SK-N-SH (cell line): ENCODE results near the gene FRMD4B. TPM values are rescaled to one million over a fixed set of nuclear protein-coding genes. Genes with fewer than 3 reads are reported as not detected.
A peak's percentile ranks its signal among the peaks of the same experiment; 100 is the strongest.

Source experiments
- CTCF ChIA-PET: fragments of 300-600, 350-600 bp; formaldehyde crosslinking; extraction: SDS; loops from one replicate; lab custom pipeline; 2021; lab: Yijun Ruan, JAX
- POLR2A ChIA-PET: fragments of 350-600 bp; sonication (Branson Sonifier 250); formaldehyde crosslinking; extraction: SDS; loops from one replicate; lab custom pipeline; 2020; ENCODE audit warnings: antibody characterized with exemption, inconsistent platforms; lab: Yijun Ruan, JAX
- DNase-seq: peaks from one replicate; pipeline ENCODE4 v3.0.0; 2012
- H2AFZ ChIP-seq: fragments of 200-600 bp; sonication (generic); 2 replicates; pipeline ENCODE4 v1.8.1; 2016; ENCODE audit warnings: antibody characterized with exemption, mild to moderate bottlenecking, low read depth
- H3F3A ChIP-seq: fragments of 200-600 bp; sonication (generic); replicated peaks from 2 replicates; pipeline ENCODE3; 2016; ENCODE audit warnings: antibody characterized with exemption, mild to moderate bottlenecking; ENCODE audit not compliant: insufficient read depth
- H3K27ac ChIP-seq, 2 experiments: fragments of 200-500 bp in 1 of 2; fragments of 200-600 bp in 1 of 2; sonication (Bioruptor generic) in 1 of 2; sonication (generic), shearing (Covaris generic) in 1 of 2; 2 replicates each; pipeline versions ENCODE4 v1.5.1 to v1.6.1; 2014 to 2016; ENCODE audit warnings: low read depth in 2 of 2, inconsistent platforms in 1 of 2, low read length in 1 of 2, mild to moderate bottlenecking in 1 of 2, mixed read lengths in 1 of 2
- H3K27me3 ChIP-seq: fragments of 200-600 bp; sonication (generic), shearing (Covaris generic); 2 replicates; pipeline ENCODE4 v1.6.1; 2016; ENCODE audit warnings: mixed run types; ENCODE audit not compliant: insufficient read depth
- H3K36me3 ChIP-seq, 2 experiments: fragments of 200-500 bp in 1 of 2; fragments of 200-600 bp in 1 of 2; sonication (Bioruptor generic) in 1 of 2; sonication (generic) in 1 of 2; replicated peaks in 1 of 2; 2 replicates each; pipeline versions ENCODE3 to v1.5.1; 2014 to 2016; ENCODE audit warnings: low read length in 1 of 2, mild to moderate bottlenecking in 1 of 2; ENCODE audit not compliant: insufficient read depth in 2 of 2, control insufficient read depth in 1 of 2
- H3K4me1 ChIP-seq, 2 experiments: fragments of 200-500 bp in 1 of 2; fragments of 200-600 bp in 1 of 2; sonication (Bioruptor generic) in 1 of 2; sonication (generic), shearing (Covaris generic) in 1 of 2; 2 replicates each; pipeline versions ENCODE4 v1.5.1 to v1.6.1; 2014 to 2016; ENCODE audit warnings: low read depth in 1 of 2, low read length in 1 of 2, mixed run types in 1 of 2; ENCODE audit not compliant: insufficient read depth in 2 of 2, control insufficient read depth in 1 of 2
- H3K4me2 ChIP-seq: fragments of 200-600 bp; sonication (generic), shearing (Covaris generic); 2 replicates; pipeline ENCODE4 v1.6.1; 2017; ENCODE audit warnings: mixed run types
- H3K4me3 ChIP-seq, 2 experiments: fragments of 200-500 bp in 1 of 2; fragments of 200-600 bp in 1 of 2; sonication (Bioruptor generic) in 1 of 2; sonication (generic), shearing (Covaris generic) in 1 of 2; 2 replicates each; pipeline versions ENCODE4 v1.5.1 to v1.8.1; 2014 to 2016; ENCODE audit warnings: low read depth in 2 of 2, inconsistent platforms in 1 of 2, low read length in 1 of 2, mild to moderate bottlenecking in 1 of 2, mixed read lengths in 1 of 2, moderate library complexity in 1 of 2
- H3K79me2 ChIP-seq: fragments of 200-600 bp; sonication (generic); 2 replicates; pipeline ENCODE4 v1.8.1; 2017; ENCODE audit warnings: mild to moderate bottlenecking; ENCODE audit not compliant: insufficient read depth
- H3K9ac ChIP-seq: fragments of 200-600 bp; sonication (generic); 2 replicates; pipeline ENCODE4 v1.6.1; 2017; ENCODE audit warnings: mixed run types
- H3K9me2 ChIP-seq: fragments of 200-600 bp; sonication (generic); 2 replicates; pipeline ENCODE4 v1.6.1; 2017; ENCODE audit warnings: mixed run types
- H3K9me3 ChIP-seq: fragments of 200-600 bp; sonication (generic); 2 replicates; pipeline ENCODE4 v1.6.1; 2017; ENCODE audit warnings: mixed run types, mild to moderate bottlenecking, moderate library complexity
- H4K20me1 ChIP-seq: fragments of 200-600 bp; sonication (generic); 2 replicates; pipeline ENCODE4 v1.6.1; 2017; ENCODE audit warnings: mild to moderate bottlenecking, mixed run types; ENCODE audit not compliant: insufficient read depth
- CHD2 ChIP-seq: fragments of 150-350 bp; IDR thresholded peaks from 2 replicates; pipeline ENCODE4 v1.6.1; 2018; ENCODE audit warnings: low read length; ENCODE audit not compliant: partially characterized antibody
- FOXM1 ChIP-seq: IDR thresholded peaks from 2 replicates; pipeline ENCODE4 v1.4.0; 2012; ENCODE audit warnings: low read depth, mild to moderate bottlenecking
- GABPA ChIP-seq: IDR thresholded peaks from 2 replicates; pipeline ENCODE4 v1.4.0; 2012; ENCODE audit warnings: low read depth, mild to moderate bottlenecking
- GATA2 ChIP-seq: sonication (generic); formaldehyde crosslinking; IDR thresholded peaks from 2 replicates; pipeline ENCODE4 v1.5.0; 2020; ENCODE audit warnings: mild to moderate bottlenecking, missing genetic modification reagents
- PBX3 ChIP-seq: IDR thresholded peaks from 2 replicates; pipeline ENCODE4; 2012
- REST ChIP-seq: IDR thresholded peaks from 2 replicates; pipeline ENCODE4 v1.6.1; 2012; ENCODE audit warnings: mild to moderate bottlenecking, low read depth, low read length, moderate library complexity
- RFX5 ChIP-seq: IDR thresholded peaks from 2 replicates; pipeline ENCODE4 v1.6.1; 2012; ENCODE audit warnings: mild to moderate bottlenecking, improper control_type of control experiment, low read length
- RXRA ChIP-seq: IDR thresholded peaks from 2 replicates; pipeline ENCODE4 v1.4.0; 2012; ENCODE audit warnings: low read depth, mild to moderate bottlenecking, borderline replicate concordance
- SIN3A ChIP-seq: IDR thresholded peaks from 2 replicates; pipeline ENCODE4 v1.6.1; 2012; ENCODE audit warnings: low read depth, mild to moderate bottlenecking, low read length, moderate library complexity, borderline replicate concordance
- SMC3 ChIP-seq: IDR thresholded peaks from 2 replicates; pipeline ENCODE4 v1.6.1; 2012; ENCODE audit warnings: low read depth, low read length, improper control_type of control experiment
- TEAD4 ChIP-seq: IDR thresholded peaks from 2 replicates; pipeline ENCODE4 v1.4.0; 2012; ENCODE audit warnings: mild to moderate bottlenecking, borderline replicate concordance; ENCODE audit not compliant: insufficient read depth
- USF1 ChIP-seq: IDR thresholded peaks from 2 replicates; pipeline ENCODE4 v1.4.0; 2012; ENCODE audit warnings: low read depth, borderline replicate concordance
- USF2 ChIP-seq: fragments of 150-350 bp; IDR thresholded peaks from 2 replicates; pipeline ENCODE4 v1.6.1; 2017; ENCODE audit warnings: antibody characterized with exemption, low read length, low read depth, borderline replicate concordance
- YY1 ChIP-seq: IDR thresholded peaks from 2 replicates; pipeline ENCODE4 v1.4.0; 2012; ENCODE audit warnings: low read depth, mild to moderate bottlenecking
- WGBS: methylation state at CpG from one replicate; pipeline ENCODE4 v1.1.6; 2017; ENCODE audit warnings: low lambda C conversion rate; 5-methylcytosine and 5-hydroxymethylcytosine counted together
- polyA plus RNA-seq, 3 experiments: library from polyadenylated mRNA; depleted of rRNA; stranded (reverse); fragments of >200 nt; gene quantifications; 2 replicates each; pipeline ENCODE4 v1.2.3, GENCODE V29; 2012

FRMD4B gene
- polyA plus RNA-seq, 1 of the 3 experiments (the other 2 are of a cell fraction), result 0.53 TPM

- no peak for TF ChIP-seq REST
- TF ChIP-seq RFX5, result no peak
- TF ChIP-seq, all 33 proteins: peak for 0
Observed at GRCh38 chr3:69389520-69390248, 3.8 kb upstream of the FRMD4B start (continued).

GRCh38 chr3:69388241-69388640 lies 2.4 kb upstream of the FRMD4B start:
- CTCF ChIA-PET, result interaction anchor here (0.9 to 1.4 kb wide), 3 partner anchors 18 to 59 kb away, joined by 3 to 4 read pairs (median 3); no protein-coding TSS in a partner anchor
- no peak overlapping the region for H3K9ac ChIP-seq
- no peaks in the 10 kb centered on the region for H3K9me3 ChIP-seq
- TF ChIP-seq PBX3, result no peak
- TF ChIP-seq TEAD4, result no peak
- TF ChIP-seq GATA2 (CRISPR knock-in tag), result no peak
- TF ChIP-seq SMC3, result no peak
- no peak for TF ChIP-seq FOXM1
- TF ChIP-seq CHD2, result no peak
- TF ChIP-seq RFX5, result no peak
- TF ChIP-seq USF1, result no peak
- TF ChIP-seq RXRA, result no peak
- no peak for TF ChIP-seq SIN3A
- no peak for TF ChIP-seq GABPA
- TF ChIP-seq YY1, result no peak
- TF ChIP-seq USF2, result no peak
- peaks cover 0 to 12% of the 10 kb centered on the region in 2 experiments; a peak in 1 of 4 replicates for H3K4me1 ChIP-seq
- no peaks in the 10 kb centered on the region for H4K20me1 ChIP-seq
- H3K27me3 ChIP-seq, result no peaks in the 10 kb centered on the region
- WGBS, result 67% methylated on average over 4 of the region's 4 CpGs
- no peaks in the 10 kb centered on the region for H3K36me3 ChIP-seq
- peak overlapping the region; percentile 61; the same call in 1 of the 2 replicates for H2AFZ ChIP-seq
- DNase-seq, result no peak
- H3K4me2 ChIP-seq, result no peak overlapping the region
- H3F3A ChIP-seq, result peaks cover 19% of the 10 kb centered on the region
- no peak overlapping the region for H3K4me3 ChIP-seq
- no peaks in the 10 kb centered on the region for H3K9me2 ChIP-seq
- no peak overlapping the region for H3K27ac ChIP-seq
- POLR2A ChIA-PET, result no interaction called here
- H3K79me2 ChIP-seq, result peaks cover 12% of the 10 kb centered on the region
